ENCODE results near the gene SUPT5H.
"Not testable (repeated sequence)": the region's sequence is repeated elsewhere in the genome, so short reads cannot be mapped to it uniquely, and the experiment has no call there.

SUPT5H gene

GRCh38 chr19:39426170-39426569 is 19.2 kb upstream of the SUPT5H start:
- no peak for DNase-seq

DNA sequence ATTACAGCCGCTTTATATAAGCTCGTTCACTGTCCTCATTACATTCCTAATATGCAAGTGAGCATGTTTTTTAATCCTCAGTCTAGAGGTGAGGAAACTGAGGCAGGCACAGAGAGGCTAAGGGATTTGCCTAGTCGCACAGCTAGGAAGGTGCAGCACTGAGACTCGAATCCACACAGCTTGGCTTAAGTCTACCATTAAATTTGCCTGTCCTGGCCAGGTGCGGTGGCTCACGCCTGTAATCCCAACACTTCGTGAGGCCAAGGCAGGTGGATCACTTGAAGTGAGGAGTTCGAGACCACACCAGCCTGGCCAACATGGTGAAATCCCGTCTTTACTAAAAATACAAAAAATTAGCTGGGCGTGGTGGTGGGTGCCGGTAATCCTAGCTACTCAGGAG is 17.7 kb upstream of the SUPT5H start:
- DNase-seq: no peak

DNA sequence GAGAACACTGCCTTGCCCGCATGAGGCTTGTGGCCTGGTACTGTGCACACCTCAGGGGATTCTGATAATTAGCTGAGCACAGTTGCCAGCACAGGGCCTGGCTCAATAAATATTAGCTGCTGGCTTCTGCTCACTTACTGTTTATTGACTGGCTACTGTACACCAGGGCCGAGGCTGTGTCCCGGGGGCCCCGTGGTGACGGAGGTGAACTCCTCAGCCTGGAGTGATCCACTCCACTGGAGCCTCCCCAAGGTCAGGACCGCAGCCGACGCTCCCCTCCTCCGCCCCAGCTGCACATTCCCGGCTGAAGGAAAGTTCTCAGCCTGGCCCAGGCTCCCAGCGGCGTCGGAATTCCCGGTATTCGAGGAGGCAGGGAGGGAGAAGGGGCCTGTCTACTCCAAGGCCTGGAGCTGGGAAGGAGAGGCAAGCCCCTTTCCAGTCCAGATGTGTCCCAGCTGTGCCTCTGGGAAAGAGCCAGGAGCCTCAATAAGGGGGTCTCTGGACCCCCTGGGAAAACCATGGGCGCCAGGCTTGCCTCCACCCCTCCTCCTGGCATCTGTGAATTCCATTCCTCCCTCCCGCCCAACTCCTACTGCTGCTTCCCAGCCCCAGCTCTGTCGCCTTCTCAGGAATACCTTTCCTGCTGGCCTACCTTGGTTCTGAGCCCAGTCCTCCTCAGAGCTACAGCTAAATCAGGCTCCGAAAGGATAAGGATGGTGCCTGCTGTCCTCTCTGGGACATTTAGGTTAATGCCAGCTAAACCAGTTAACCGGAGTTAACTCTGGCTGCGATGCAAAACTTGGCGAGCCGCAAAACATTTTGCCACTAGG is 16.9 kb upstream of the SUPT5H start:
- DNase-seq: peak; percentile 64

- DNase-seq: no peak
These were observed 14.4 kb upstream of the SUPT5H start for GRCh38 chr19:39430675-39431593.

GRCh38 chr19:39432677-39433025 is 12.7 kb upstream of the SUPT5H start:
- no peak for DNase-seq

GRCh38 chr19:39433480-39434079 is 11.8 kb upstream of the SUPT5H start:
- DNase-seq: no peak

DNA sequence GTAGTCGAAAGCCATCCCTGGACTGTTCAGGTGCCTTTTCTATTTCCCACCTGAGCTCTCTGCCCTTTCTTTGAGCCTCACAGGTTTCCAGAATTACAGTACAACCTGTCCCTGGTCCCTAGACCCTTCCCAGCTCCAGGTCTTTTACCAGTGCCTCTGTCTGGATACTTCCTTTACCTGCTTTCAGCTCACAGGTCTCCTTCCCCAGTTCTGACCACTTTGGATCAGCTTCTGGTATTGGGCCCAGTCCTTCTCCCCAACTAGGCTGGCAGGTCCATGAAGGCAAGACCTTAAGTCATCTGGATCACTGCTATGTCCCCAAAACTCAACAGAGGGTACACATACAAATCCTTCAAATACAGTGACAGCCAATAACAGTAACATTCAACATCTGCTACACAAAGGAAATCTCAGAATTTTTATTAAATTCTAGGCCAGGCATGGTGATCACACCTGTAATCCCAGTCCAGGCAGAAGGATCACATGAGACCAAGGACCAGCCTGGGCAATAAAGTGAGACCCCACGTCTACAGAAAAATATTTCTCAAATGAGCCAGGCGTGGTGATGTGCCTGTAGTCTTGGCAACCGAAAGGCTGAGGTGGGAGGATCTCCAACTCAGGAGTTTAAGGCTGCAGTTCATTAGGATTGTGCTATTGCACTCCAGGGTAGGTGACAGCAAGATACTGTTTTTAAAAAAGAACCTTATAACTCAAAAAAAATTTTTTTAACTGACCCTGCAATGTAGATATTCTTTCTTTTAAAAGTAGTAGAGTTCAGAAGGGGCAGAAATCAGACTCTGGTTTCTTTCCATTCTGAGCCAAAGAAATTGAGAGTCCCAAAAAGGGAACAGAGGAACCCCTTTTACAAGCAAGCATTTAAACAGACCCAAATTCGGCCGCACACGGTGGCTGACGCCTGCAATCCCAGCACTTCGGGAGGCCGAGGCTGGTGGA is 11.0 kb upstream of the SUPT5H start:
- no peak for DNase-seq

- peak; percentile 98 for DNase-seq
These were observed 9.7 kb upstream of the SUPT5H start, which contains the start of gene RPS16 for GRCh38 chr19:39435499-39436349. RPS16 (minus strand) TSS chr19:39435949; CDS start chr19:39435895, 54 bp downstream.

GRCh38 chr19:39436350-39436716 is 9.0 kb upstream of the SUPT5H start:
- no peak for DNase-seq

- DNase-seq: no peak
These were observed 7.0 kb upstream of the SUPT5H start for GRCh38 chr19:39438270-39438934.

GRCh38 chr19:39444598-39445195 is 685 bp upstream of the SUPT5H start:
- no peak for DNase-seq

DNA sequence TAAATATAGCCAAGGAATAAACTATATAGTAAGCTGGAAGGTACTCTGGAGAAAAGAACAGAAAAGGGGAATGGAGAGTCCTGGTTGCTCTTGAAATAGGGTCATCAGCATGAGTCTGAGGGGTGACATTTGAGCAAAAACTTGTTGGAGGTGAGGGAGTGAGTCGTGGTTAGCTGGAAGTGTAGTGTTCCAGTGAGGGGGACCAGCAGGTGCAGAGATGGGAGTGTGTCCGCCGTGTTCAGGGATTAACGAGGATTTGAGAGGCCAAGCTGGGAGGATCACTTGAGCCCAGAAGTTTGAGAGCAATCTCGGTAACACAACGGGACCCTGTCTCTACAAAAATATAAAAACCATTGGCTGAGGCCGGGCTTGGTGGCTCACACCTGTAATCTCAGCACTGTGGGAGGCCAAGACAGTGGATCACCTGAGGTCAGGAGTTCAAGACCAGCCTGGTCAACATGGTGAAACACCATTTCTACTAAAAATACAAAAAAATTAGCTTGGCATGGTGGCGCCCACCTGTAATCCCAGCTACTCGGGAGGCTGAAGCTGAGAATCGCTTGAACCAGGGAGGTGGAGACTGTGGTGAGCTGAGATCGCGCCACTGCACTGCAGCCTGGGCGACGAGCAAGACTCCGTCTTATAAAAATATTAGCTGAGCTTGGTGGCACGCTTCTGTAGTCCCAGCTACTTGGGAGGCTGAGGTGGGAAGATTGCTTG is 1.1 kb downstream of the SUPT5H start:
- DNase-seq: no peak

- no peak for DNase-seq
These were observed 2.9 kb downstream of the SUPT5H start for GRCh38 chr19:39448271-39448670.

DNA sequence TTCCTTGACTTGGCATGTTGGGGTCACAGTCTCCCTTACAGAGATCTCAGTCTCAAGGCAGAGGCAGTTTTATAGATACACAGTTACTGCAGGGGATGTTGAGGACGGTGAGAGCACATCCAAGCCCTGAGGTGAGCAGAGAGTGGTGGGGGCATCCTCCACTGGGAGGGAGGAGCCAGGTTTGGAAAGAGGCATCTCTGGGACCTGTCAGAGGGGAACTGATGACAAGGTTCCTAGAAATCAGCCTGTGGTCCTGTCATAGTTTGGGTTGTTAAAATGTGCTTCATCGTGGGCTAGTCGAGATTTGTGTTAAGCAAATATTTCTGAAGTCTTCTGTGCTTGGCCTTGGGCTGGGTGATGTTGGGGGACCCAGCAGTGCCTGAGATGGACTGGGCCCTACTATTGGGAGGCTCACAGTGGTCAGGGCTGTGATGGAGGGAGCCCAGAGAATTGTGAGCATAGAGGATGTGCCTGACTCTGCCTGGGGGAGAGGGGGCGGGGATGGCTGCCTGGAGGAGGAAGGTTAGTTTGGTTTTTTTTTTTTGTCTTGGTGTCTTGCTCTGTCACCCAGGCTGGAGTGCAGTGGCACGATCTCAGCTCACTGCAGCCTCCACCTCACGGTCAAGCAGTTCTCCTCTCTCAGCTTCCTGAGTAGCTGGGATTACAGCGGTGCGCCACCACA is 3.9 kb downstream of the SUPT5H start:
- DNase-seq: no peak

GRCh38 chr19:39451257-39451656 is 5.9 kb downstream of the SUPT5H start:
- not testable (repeated sequence) for DNase-seq

GRCh38 chr19:39463403-39463802 is 18.0 kb downstream of the SUPT5H start:
- no peak for DNase-seq

- DNase-seq: no peak
These were observed 20.8 kb downstream of the SUPT5H start for GRCh38 chr19:39465956-39466747.

GRCh38 chr19:39467941-39468340 is 22.6 kb downstream of the SUPT5H start:
- DNase-seq: no peak
